Common myeloid progenitor, CD34-positive (primary cell): ENCODE measurements around the gene MILR1. TPM values are rescaled to one million over a fixed set of nuclear protein-coding genes. Genes with fewer than 3 reads are reported as not detected.

ENCODE experiments used
- CTCF ChIA-PET: fragments of 350-600 bp; sonication (Branson Sonifier 250); formaldehyde crosslinking; loops from one replicate; lab custom pipeline; 2021; ENCODE audit warnings: antibody characterized with exemption; lab: Charles Lee
- POLR2A ChIA-PET: fragments of 350-600 bp; sonication (Branson Sonifier 250); formaldehyde crosslinking; loops from one replicate; lab custom pipeline; 2021; ENCODE audit warnings: antibody characterized with exemption; lab: Charles Lee
- DNase-seq, 3 donors: peaks; one replicate each; pipeline versions ENCODE4 v3.0.0 to v3.0.0-alpha.2; 2013
- H3K27ac ChIP-seq, 2 experiments: 1 replicate in 1 of 2; 2 replicates in 1 of 2; pipeline ENCODE4 v1.7.0; 2013; ENCODE audit warnings: inconsistent platforms in 2 of 2, low read length in 2 of 2, mild to moderate bottlenecking in 2 of 2, low read depth in 1 of 2, moderate library complexity in 1 of 2; ENCODE audit not compliant: severe bottlenecking in 2 of 2, insufficient read depth in 1 of 2, poor library complexity in 1 of 2
- H3K27me3 ChIP-seq, 5 experiments: replicated peaks in 2 of 5; 1 replicate in 3 of 5; 2 replicates in 2 of 5; pipeline versions ENCODE4 v1.6.1 to v1.7.0; 2013; ENCODE audit warnings: low read length in 4 of 5, mild to moderate bottlenecking in 2 of 5, moderate library complexity in 2 of 5, inconsistent platforms in 1 of 5; ENCODE audit not compliant: insufficient read depth in 5 of 5, control insufficient read depth in 4 of 5
- H3K36me3 ChIP-seq, 4 experiments: 1 replicate in 2 of 4; 2 replicates in 2 of 4; pipeline versions ENCODE4 v1.6.1 to v1.7.0; 2013; ENCODE audit warnings: low read length in 3 of 4, control low read depth in 1 of 4, mild to moderate bottlenecking in 1 of 4; ENCODE audit not compliant: control insufficient read depth in 4 of 4, insufficient read depth in 4 of 4
- H3K4me1 ChIP-seq, 4 experiments: 1 replicate in 3 of 4; 2 replicates in 1 of 4; pipeline versions ENCODE4 v1.6.1 to v1.7.1; 2013; ENCODE audit warnings: low read length in 3 of 4, mild to moderate bottlenecking in 3 of 4, control low read depth in 1 of 4, inconsistent platforms in 1 of 4, moderate library complexity in 1 of 4; ENCODE audit not compliant: control insufficient read depth in 4 of 4, insufficient read depth in 4 of 4; ENCODE audit errors: control extremely low read depth in 1 of 4
- H3K4me3 ChIP-seq, 7 experiments: 1 replicate in 4 of 7; 2 replicates in 3 of 7; pipeline versions ENCODE4 v1.5.1 to v1.7.0; 2013; ENCODE audit warnings: mild to moderate bottlenecking in 7 of 7, low read length in 6 of 7, moderate library complexity in 6 of 7, inconsistent platforms in 2 of 7, low read depth in 2 of 7, control low read depth in 1 of 7; ENCODE audit not compliant: insufficient read depth in 4 of 7, control insufficient read depth in 1 of 7; ENCODE audit errors: extremely low read depth in 1 of 7
- H3K9me3 ChIP-seq, 5 experiments: 1 replicate in 4 of 5; 2 replicates in 1 of 5; pipeline versions ENCODE4 v1.6.1 to v1.7.1; 2013; ENCODE audit warnings: low read length in 4 of 5, mild to moderate bottlenecking in 2 of 5, inconsistent platforms in 1 of 5, low read depth in 1 of 5, moderate library complexity in 1 of 5; ENCODE audit not compliant: control insufficient read depth in 4 of 5, insufficient read depth in 2 of 5; ENCODE audit errors: control extremely low read depth in 1 of 5
- WGBS: methylation state at CpG from one replicate; pipeline ENCODE4 v1.1.5; 2013; ENCODE audit not compliant: insufficient coverage; 5-methylcytosine and 5-hydroxymethylcytosine counted together
- polyA plus RNA-seq: library from polyadenylated mRNA; unstranded; fragments of 120-200 nt; gene quantifications from one replicate; pipeline ENCODE4 v1.2.1, GENCODE V29; 2013

Gene MILR1
- 9.0 TPM for polyA plus RNA-seq

- no peaks in the 10 kb centered on the region for H3K9me3 ChIP-seq
- no peaks in the 10 kb centered on the region for H3K27me3 ChIP-seq
- 0% methylated on average over 5 of the region's 10 CpGs for WGBS
- CTCF ChIA-PET = interaction anchor here (0.6 to 3.0 kb wide), 6 partner anchors 11 to 89 kb away, joined by 3 to 13 read pairs (median 3); no protein-coding TSS in a partner anchor
- peaks cover 11 to 49% (median 40%) of the 10 kb centered on the region in 4 experiments for H3K4me1 ChIP-seq
- peak; percentile 97 to 99 (median 98) for DNase-seq
- H3K36me3 ChIP-seq = no peaks in the 10 kb centered on the region
- H3K27ac ChIP-seq = peak within 1 kb of the TSS; percentile 35 to 79
- peak within 1 kb of the TSS in 6 of 7 experiments; percentile 2 to 66 (median 50) for H3K4me3 ChIP-seq
- POLR2A ChIA-PET = interaction anchor here (0.6 to 1.1 kb wide), 2 partner anchors 48 to 343 kb away, joined by 3 to 4 read pairs; partner anchors contain the start of gene POLG2
Measured at GRCh38 chr17:64448665-64449512, at the start of gene MILR1. Gene MILR1 (plus strand): TSS chr17:64449115. CDS start chr17:64449169, 54 bp downstream.

GRCh38 chr17:64399767-64400156 lies 49.2 kb upstream of the MILR1 start:
- no peak for DNase-seq
- H3K4me1 ChIP-seq = peaks cover 24 to 75% (median 62%) of the 10 kb centered on the region in 4 experiments
- H3K4me3 ChIP-seq = no peak overlapping the region
- no CpG with 5 or more reads among the region's 1 CpG for WGBS
- peaks cover 0 to under 1% (median 0%) of the 10 kb centered on the region in 4 experiments for H3K36me3 ChIP-seq
- ChIA-PET POLR2A (no interaction called here), CTCF (interaction anchor here (1.1 to 4.4 kb wide), 4 partner anchors 10 to 72 kb away, joined by 3 to 22 read pairs (median 4); no protein-coding TSS in a partner anchor)
- no peaks in the 10 kb centered on the region for H3K27me3 ChIP-seq
- no peaks in the 10 kb centered on the region for H3K9me3 ChIP-seq
- no peak overlapping the region for H3K27ac ChIP-seq

GRCh38 chr17:64400642-64401041 lies 48.3 kb upstream of the MILR1 start:
- Histone ChIP-seq H3K4me3 (no peak overlapping the region), H3K36me3 (no peaks in the 10 kb centered on the region), H3K27ac (no peak overlapping the region), H3K4me1 (peaks cover 19 to 73% (median 62%) of the 10 kb centered on the region in 4 experiments), H3K27me3 (no peaks in the 10 kb centered on the region), H3K9me3 (no peaks in the 10 kb centered on the region)
- POLR2A ChIA-PET = no interaction called here
- CTCF ChIA-PET = interaction anchor here (1.2 to 1.7 kb wide), 2 partner anchors 10 to 12 kb away, joined by 3 to 4 read pairs; no protein-coding TSS in a partner anchor
- WGBS = no CpG with 5 or more reads among the region's 7 CpGs
- peak in 2 of 3 donors; percentile 65 to 72 for DNase-seq

- DNase-seq = no peak
- ChIA-PET POLR2A (no interaction called here), CTCF (interaction anchor here (1.0 to 1.7 kb wide), 5 partner anchors 9 to 19 kb away, joined by 3 to 10 read pairs (median 4); no protein-coding TSS in a partner anchor)
- WGBS = 100% methylated on average over 1 of the region's 8 CpGs
- Histone ChIP-seq H3K27ac (peak overlapping the region in 1 of 2 experiments; percentile 46), H3K36me3 (no peaks in the 10 kb centered on the region), H3K27me3 (no peaks in the 10 kb centered on the region), H3K4me3 (peak overlapping the region in 1 of 7 experiments; percentile 24), H3K9me3 (no peaks in the 10 kb centered on the region), H3K4me1 (peaks cover 15 to 72% (median 60%) of the 10 kb centered on the region in 4 experiments)
Measured at GRCh38 chr17:64401244-64401860, 47.6 kb upstream of the MILR1 start.

- ChIA-PET POLR2A (no interaction called here), CTCF (interaction anchor here (1.0 to 1.7 kb wide), 4 partner anchors 11 to 58 kb away, joined by 3 to 10 read pairs (median 4); no protein-coding TSS in a partner anchor)
- no peaks in the 10 kb centered on the region for H3K36me3 ChIP-seq
Measured at GRCh38 chr17:64401941-64402340, 47.0 kb upstream of the MILR1 start.

GRCh38 chr17:64402469-64402868 lies 46.4 kb upstream of the MILR1 start:
- POLR2A ChIA-PET = no interaction called here
- WGBS = 100% methylated on average over 3 of the region's 5 CpGs
- CTCF ChIA-PET = interaction anchor here (1.0 to 1.7 kb wide), 4 partner anchors 10 to 58 kb away, joined by 3 to 10 read pairs (median 4); no protein-coding TSS in a partner anchor

More at GRCh38 chr17:64401941-64402340, 47.0 kb upstream of the MILR1 start:
- H3K9me3 ChIP-seq = no peaks in the 10 kb centered on the region
- H3K27ac ChIP-seq = peak overlapping the region in 1 of 2 experiments; percentile 46
- 13% methylated on average over 1 of the region's 2 CpGs for WGBS
- peak in 2 of 3 donors; percentile 36 to 44 for DNase-seq
- H3K4me1 ChIP-seq = peaks cover 15 to 69% (median 59%) of the 10 kb centered on the region in 4 experiments
- H3K4me3 ChIP-seq = peak overlapping the region in 2 of 7 experiments; percentile 7 to 24
- no peaks in the 10 kb centered on the region for H3K27me3 ChIP-seq

More at GRCh38 chr17:64402469-64402868, 46.4 kb upstream of the MILR1 start:
- Histone ChIP-seq H3K27ac (no peak overlapping the region), H3K27me3 (no peaks in the 10 kb centered on the region), H3K9me3 (no peaks in the 10 kb centered on the region), H3K4me1 (peaks cover 15 to 70% (median 59%) of the 10 kb centered on the region in 4 experiments), H3K36me3 (no peaks in the 10 kb centered on the region), H3K4me3 (peak overlapping the region in 1 of 7 experiments; percentile 24)
- DNase-seq = no peak
